ENCODE results near the gene BAHD1. TPM values are rescaled to one million over a fixed set of nuclear protein-coding genes. Genes with fewer than 3 reads are reported as not detected.
A peak's percentile ranks its signal among the peaks of the same experiment; 100 is the strongest.

Gene BAHD1
- total and polyA plus RNA-seq, 2 donors (not counting 1 experiment from before 2014, with no cell fraction given) = 15.0 to 34.7 TPM

DNA sequence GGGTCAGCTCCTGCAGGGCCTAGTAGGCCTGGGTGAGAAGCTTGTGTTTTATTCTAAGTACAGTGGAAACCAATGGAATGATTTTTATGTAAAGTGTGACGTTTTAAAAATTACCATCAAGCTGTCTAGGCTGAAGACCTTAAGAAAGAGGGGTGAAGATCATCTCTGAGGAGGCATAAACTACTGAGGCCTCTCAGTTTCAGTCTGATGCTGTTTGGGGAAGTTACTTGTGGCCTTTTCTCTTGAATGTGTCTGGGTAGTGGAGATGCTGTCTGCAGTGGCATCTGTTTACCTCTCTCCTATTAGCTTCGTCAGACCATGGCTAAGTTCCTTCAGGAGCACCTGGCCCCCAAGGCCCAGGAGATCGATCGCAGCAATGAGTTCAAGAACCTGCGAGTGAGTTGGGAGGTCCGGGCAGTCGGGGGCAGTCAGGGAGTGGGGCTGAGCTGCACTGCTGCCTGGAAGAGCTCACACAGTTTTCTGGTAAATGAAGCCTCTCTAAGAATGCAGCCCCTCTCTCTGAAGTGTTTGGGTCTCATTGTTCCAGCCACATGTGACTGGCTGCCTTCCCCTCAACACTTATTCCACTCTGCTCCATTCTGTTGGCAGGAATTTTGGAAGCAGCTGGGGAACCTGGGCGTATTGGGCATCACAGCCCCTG is 33.3 kb upstream of the BAHD1 start:
- no peaks in the 10 kb centered on the region for H3K9me3 Mint-ChIP-seq (ENCODE audit: insufficient read depth)
- POLR2A ChIA-PET = interaction anchor here (0.9 to 2.3 kb wide), 2 partner anchors 9 to 25 kb away, joined by 4 to 8 read pairs; partner anchors contain the start of gene KNSTRN
- Histone ChIP-seq H3K4me3 (ENCODE audit: control extremely low read depth in 1 of 5, extremely low read depth in 1 of 5, insufficient read depth in 1 of 5, low read depth in 2 of 5, low read length in 4 of 5) (peak overlapping the region in 2 of 5 experiments; percentile 4 to 27), H3K9ac (ENCODE audit: low read length) (peak overlapping the region; percentile 36), H3K27ac (ENCODE audit: low read length in 2 of 2) (peak overlapping the region; percentile 35 to 84), H4K20me1 (ENCODE audit: control insufficient read depth, insufficient read depth, low read length, poor library complexity, severe bottlenecking) (no peaks in the 10 kb centered on the region), H3K4me1 (ENCODE audit: control insufficient read depth in 2 of 2, insufficient read depth in 2 of 2, low read length in 2 of 2) (peaks cover 24 to 29% of the 10 kb centered on the region in 2 donors), H3K4me2 (replicated peaks; ENCODE audit: low read depth, low read length, poor library complexity, severe bottlenecking) (peak overlapping the region; percentile 55), H3K27me3 (replicated peaks in 1 of 4; ENCODE audit: control extremely low read depth in 1 of 4, control insufficient read depth in 3 of 4, insufficient read depth in 4 of 4, low read length in 3 of 4) (no peaks in the 10 kb centered on the region), H3K79me2 (ENCODE audit: control insufficient read depth, insufficient read depth, low read length) (peaks cover 13% of the 10 kb centered on the region), H2AFZ (ENCODE audit: insufficient read depth, low read depth, low read length, poor library complexity, severe bottlenecking) (no peak overlapping the region), H3K36me3 (replicated peaks in 1 of 2; ENCODE audit: control extremely low read depth in 1 of 2, control insufficient read depth in 1 of 2, extremely low read depth in 1 of 2, insufficient read depth in 2 of 2, low read length in 1 of 2) (peaks cover 6 to 41% of the 10 kb centered on the region in 2 experiments), H3K9me3 (ENCODE audit: control extremely low read depth in 1 of 3, control insufficient read depth in 2 of 3, insufficient read depth in 1 of 3, low read length in 2 of 3) (no peaks in the 10 kb centered on the region)
- intact Hi-C loops (cut with micrococcal nuclease) = loop anchor here (5.0 kb wide), 1 partner anchor 35 kb away; the partner anchor contains the start of gene BAHD1
- 51% methylated on average over 6 of the region's 8 CpGs for WGBS (ENCODE audit: insufficient coverage)
- H3K27me3 Mint-ChIP-seq = no peaks in the 10 kb centered on the region
- CTCF ChIA-PET = interaction anchor here (0.8 to 5.4 kb wide), 10 partner anchors 9 to 97 kb away, joined by 3 to 32 read pairs (median 6); partner anchors contain the start of gene BAHD1
- ATAC-seq (ENCODE audit: low read depth) (peak; percentile 50), DNase-seq (peak; percentile 66)
- peak overlapping the region; percentile 85 for H3K4me3 Mint-ChIP-seq
- peaks cover 35% of the 10 kb centered on the region for H3K4me1 Mint-ChIP-seq
- H3K27ac Mint-ChIP-seq = peak overlapping the region; percentile 94
- TF ChIP-seq CTCF (IDR thresholded peaks at IDR 0.05) = no peak
- TF ChIP-seq EZH2 (IDR thresholded peaks at IDR 0.05; ENCODE audit: borderline replicate concordance, insufficient read depth, low read depth, low read length, poor library complexity, severe bottlenecking) = no peak

DNA sequence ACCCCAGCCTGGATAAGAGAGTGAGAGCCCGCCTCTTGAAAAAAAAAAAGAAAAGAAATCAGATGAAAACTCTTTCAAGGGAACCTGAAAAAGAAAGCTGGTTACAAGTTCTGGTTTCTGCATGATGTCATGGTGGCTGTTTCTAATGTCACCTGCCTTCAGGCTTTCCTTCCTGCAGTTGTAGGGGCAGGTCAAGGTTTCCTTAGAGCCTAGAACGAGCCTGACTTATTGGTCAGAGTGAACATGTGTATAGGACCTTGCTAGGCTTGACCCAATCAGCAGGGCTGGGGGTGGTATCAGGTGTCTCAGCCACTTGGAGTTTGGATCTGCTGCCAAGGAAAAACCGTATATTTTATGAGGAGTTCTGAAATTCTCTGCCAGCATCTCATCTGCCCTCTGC is 31.4 kb upstream of the BAHD1 start:
- POLR2A ChIA-PET = no interaction called here
- peaks cover 13% of the 10 kb centered on the region for H3K79me2 ChIP-seq (ENCODE audit: control insufficient read depth, insufficient read depth, low read length)
- H3K36me3 ChIP-seq (replicated peaks in 1 of 2; ENCODE audit: control extremely low read depth in 1 of 2, control insufficient read depth in 1 of 2, extremely low read depth in 1 of 2, insufficient read depth in 2 of 2, low read length in 1 of 2) = peaks cover 6 to 57% of the 10 kb centered on the region in 2 experiments
- Mint-ChIP-seq H3K4me1 (peaks cover 32% of the 10 kb centered on the region), H3K9me3 (ENCODE audit: insufficient read depth) (no peaks in the 10 kb centered on the region), H3K4me3 (no peak overlapping the region), H3K27me3 (no peaks in the 10 kb centered on the region), H3K27ac (no peak overlapping the region)
- H4K20me1 ChIP-seq (ENCODE audit: control insufficient read depth, insufficient read depth, low read length, poor library complexity, severe bottlenecking) = no peaks in the 10 kb centered on the region
- CTCF ChIA-PET = interaction anchor here (0.6 kb wide), 1 partner anchor 347 kb away, joined by 3 read pairs; no protein-coding TSS in a partner anchor
- no peaks in the 10 kb centered on the region for H3K27me3 ChIP-seq (replicated peaks in 1 of 4; ENCODE audit: control extremely low read depth in 1 of 4, control insufficient read depth in 3 of 4, insufficient read depth in 4 of 4, low read length in 3 of 4)
- no peak overlapping the region for H3K4me2 ChIP-seq (replicated peaks; ENCODE audit: low read depth, low read length, poor library complexity, severe bottlenecking)
- no peak overlapping the region for H3K4me3 ChIP-seq (ENCODE audit: control extremely low read depth in 1 of 5, extremely low read depth in 1 of 5, insufficient read depth in 1 of 5, low read depth in 2 of 5, low read length in 4 of 5)
- 90% methylated on average over 3 of the region's 3 CpGs for WGBS (ENCODE audit: insufficient coverage)
- H3K9me3 ChIP-seq (ENCODE audit: control extremely low read depth in 1 of 3, control insufficient read depth in 2 of 3, insufficient read depth in 1 of 3, low read length in 2 of 3) = no peaks in the 10 kb centered on the region
- intact Hi-C loops (cut with micrococcal nuclease) = loop anchor here (5.0 kb wide), 1 partner anchor 33 kb away; the partner anchor contains the start of gene BAHD1
- DNase-seq (no peak), ATAC-seq (ENCODE audit: low read depth) (no peak)
- no peak overlapping the region for H3K27ac ChIP-seq (ENCODE audit: low read length in 2 of 2)
- no peak overlapping the region for H3K9ac ChIP-seq (ENCODE audit: low read length)
- no peak overlapping the region for H2AFZ ChIP-seq (ENCODE audit: insufficient read depth, low read depth, low read length, poor library complexity, severe bottlenecking)
- H3K4me1 ChIP-seq (ENCODE audit: control insufficient read depth in 2 of 2, insufficient read depth in 2 of 2, low read length in 2 of 2) = peaks cover 24 to 29% of the 10 kb centered on the region in 2 donors
- TF ChIP-seq EZH2 (IDR thresholded peaks at IDR 0.05; ENCODE audit: borderline replicate concordance, insufficient read depth, low read depth, low read length, poor library complexity, severe bottlenecking) (no peak), CTCF (IDR thresholded peaks at IDR 0.05) (no peak)

All from B cell (primary cell).